HG03565 (cell line): ENCODE measurements around the gene TTC38.

Source experiments
- ATAC-seq: cut with Tn5 transposase; IDR thresholded peaks from one replicate; pipeline ENCODE4 v1.9.1; 2021; ENCODE audit warnings: mild to moderate bottlenecking, moderate library complexity; ENCODE audit not compliant: unreplicated experiment

Gene TTC38

DNA sequence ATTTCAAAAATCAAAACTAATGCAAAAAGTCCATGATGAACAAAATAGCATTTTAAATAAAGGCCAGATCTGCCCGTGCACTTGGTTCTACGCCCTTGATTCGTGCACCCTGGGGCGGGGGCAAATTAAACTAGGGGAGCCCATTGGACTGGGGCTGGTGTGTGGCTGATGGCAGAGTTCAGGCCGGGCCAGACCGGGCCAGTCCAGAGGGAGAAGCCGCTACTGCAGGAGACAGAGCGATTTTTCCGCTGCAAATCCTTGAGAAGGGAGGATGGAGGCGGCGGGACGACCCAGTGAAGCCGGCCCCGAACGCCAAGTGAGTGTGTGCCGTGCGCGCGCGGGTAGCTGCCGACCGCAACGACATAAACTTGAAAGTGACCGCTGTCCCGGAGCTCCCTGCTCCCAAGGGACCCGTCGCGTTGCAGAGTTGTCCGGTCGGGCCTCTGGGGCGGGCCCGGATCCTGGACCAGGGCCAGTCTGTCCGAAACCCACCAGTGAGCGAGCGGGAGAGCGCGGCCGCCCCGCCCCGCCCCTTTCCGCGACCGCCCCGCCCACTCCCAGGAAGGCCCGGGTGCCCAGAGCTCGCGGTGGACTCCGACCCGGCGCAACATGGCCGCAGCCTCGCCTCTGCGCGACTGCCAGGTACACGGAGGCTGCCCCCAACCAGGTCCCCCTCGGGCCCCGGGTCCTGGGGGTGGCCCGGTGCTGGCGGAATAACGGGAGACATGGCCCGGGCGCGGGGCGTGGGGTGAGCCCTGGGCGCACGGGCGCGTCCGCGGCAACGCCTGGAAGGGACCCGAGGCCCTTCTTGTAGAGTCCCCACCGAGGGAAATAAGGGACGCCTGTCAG lies at the start of gene TTC38:
TTC38 (plus strand) TSS at position 578 of the 849 bp plus-strand sequence; CDS start at position 610, 32 bp downstream.
- peak; percentile 45 for ATAC-seq

GRCh38 chr22:46219636-46220035 lies 48.2 kb upstream of the TTC38 start:
- no peak for ATAC-seq

DNA sequence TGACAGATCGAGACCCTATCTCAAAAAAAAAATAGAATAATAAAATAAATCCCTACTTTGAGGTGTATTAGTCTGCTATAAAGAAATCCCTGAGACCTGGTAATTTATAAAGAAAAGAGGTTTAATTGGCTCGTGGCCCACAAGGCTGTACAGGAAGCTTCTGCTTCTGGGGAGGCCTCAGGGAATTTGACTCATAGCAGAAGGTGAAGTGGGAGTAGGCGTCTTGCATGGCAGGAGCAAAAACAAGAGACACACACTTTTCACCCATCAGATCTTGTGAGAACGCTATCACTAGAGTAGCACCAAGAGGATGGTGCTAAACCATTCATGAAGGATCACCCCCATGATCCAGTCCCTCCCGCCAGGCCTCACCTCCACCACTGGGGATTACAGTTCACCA lies 46.9 kb upstream of the TTC38 start:
- ATAC-seq, result no peak

GRCh38 chr22:46224044-46224897 lies 43.5 kb upstream of the TTC38 start:
- ATAC-seq, result no peak

DNA sequence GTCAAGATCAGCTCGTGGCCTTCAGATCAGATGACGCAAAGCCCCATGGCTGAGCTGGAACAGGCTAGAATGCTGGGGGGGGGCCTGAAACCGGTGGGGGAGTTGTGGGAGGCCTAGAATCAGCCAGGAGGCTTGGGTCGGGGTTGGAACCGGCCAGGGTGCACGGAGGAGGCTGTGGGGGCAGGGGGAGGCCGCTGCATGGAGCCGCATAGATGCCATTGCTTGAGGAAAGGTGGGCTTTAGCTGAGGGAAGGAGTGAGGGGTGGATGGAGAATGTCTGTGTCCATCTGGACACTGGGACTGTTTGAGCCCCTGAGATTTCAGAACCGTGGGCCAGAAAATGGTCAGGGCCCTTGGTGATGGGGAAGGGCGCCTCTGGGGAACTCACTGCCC lies 42.9 kb upstream of the TTC38 start:
- ATAC-seq, result no peak

DNA sequence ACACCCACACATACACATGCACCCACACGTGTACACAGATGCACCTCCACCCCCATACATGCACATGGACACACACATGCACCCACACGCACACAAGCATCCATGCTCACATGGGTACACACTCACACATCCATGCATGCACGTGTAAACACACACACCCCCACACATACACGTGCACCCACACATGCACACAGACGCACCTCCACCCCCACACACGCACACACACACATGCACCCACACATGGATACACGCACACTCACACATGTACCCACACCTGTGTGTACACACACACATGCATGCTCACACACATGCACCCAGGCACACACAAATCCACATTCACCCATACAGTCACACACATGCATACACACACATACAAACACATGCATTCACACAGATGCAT lies 42.2 kb upstream of the TTC38 start:
- ATAC-seq, result no peak

DNA sequence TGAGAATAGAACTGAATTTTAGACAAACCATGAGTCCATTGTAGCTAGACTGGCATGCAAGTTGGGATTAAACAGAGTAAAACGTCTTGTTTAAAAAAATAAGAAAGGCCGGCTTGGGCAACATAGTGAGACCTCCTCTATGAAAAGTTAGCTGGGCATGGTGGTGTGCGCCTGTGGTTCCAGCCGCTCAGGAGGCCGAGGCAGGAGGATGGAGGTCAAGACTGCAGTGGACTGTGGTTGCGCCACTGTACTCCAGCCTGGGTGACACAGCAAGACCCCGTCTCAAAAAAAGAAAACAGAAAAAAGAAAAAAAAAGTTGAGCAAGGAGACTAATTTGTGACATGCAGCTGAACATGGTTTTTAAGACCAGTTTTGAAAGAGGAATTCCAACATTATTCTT lies 41.2 kb upstream of the TTC38 start:
- no peak for ATAC-seq

- no peak for ATAC-seq
These were observed 38.1 kb upstream of the TTC38 start for GRCh38 chr22:46229701-46230100.

- ATAC-seq, result no peak
These were observed 37.4 kb upstream of the TTC38 start for GRCh38 chr22:46230262-46230901.

- no peak for ATAC-seq
These were observed 34.6 kb upstream of the TTC38 start for GRCh38 chr22:46233231-46233630.

DNA sequence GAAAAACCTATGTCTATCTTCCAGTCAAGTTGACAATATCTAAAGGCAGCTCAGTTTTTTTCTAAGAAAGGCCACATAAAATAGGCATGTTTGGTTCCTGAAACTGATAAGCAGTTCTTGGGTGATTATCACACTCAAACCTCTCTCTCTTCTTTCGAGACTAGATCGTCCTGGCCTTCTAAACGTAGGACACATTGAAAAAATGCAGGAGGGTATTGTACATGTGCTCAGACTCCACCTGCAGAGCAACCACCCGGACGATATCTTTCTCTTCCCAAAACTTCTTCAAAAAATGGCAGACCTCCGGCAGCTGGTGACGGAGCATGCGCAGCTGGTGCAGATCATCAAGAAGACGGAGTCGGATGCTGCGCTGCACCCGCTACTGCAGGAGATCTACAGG lies 32.8 kb upstream of the TTC38 start:
- ATAC-seq, result no peak

- ATAC-seq, result no peak
These were observed 30.2 kb upstream of the TTC38 start for GRCh38 chr22:46237453-46238124.

- ATAC-seq, result no peak
These were observed 29.3 kb upstream of the TTC38 start for GRCh38 chr22:46238541-46238940.

DNA sequence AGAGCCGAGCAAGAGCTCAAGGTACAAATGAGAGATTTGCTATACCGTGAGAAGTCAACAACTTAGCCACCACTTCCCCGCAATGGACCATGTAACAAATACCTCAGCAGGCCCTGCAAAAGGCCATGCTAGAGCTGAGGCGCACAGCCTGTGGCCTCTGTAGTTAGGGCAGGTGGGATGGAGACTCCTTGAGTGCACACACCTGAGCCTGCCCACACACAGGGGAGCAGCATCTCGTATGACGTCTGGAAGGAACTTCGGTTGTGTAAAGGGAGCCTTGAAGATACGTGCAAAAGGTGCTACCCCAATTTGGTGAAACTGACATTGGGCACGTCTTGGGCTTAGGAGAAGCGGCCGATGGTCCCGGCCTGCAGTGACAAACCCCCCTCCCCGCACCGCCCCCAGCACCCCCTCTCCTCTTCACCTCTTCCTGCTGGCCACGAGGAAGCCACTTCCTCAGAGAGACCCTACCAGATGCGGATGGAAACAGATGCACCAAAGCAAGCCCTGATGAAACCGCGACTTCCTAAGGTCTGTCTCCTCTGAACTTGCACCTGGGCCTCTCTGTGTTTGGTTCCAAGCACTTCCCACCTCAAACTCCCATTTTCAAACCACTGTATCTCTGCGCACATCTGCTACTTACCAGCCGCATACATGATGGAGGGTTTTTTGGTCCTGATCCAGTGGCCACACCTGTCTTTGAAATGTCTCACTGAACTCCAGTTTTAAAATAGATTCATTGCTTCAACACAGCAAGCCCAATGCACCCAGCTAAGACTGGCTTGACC lies 28.4 kb upstream of the TTC38 start:
- no peak for ATAC-seq

DNA sequence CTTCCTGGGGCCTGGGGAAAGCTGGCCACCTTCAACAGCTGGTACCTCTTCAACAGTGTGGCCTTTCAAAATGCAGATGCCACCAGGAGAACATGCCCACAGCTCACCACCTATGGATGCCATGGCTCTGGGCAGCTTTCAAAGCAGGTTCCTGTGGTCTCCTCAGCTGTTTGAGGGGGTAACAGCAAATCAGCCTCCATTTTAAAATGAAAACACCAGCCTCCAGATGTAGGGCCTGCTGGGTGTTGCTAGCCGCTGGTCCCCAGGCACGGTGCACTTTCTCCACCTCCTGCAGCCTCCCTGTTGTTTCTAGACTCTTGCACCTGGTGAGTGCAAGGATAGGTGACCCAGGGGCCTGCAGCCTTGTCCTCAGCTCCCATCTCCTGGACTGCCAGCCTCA lies 27.7 kb upstream of the TTC38 start:
- no peak for ATAC-seq

GRCh38 chr22:46240506-46240905 lies 27.3 kb upstream of the TTC38 start:
- no peak for ATAC-seq

DNA sequence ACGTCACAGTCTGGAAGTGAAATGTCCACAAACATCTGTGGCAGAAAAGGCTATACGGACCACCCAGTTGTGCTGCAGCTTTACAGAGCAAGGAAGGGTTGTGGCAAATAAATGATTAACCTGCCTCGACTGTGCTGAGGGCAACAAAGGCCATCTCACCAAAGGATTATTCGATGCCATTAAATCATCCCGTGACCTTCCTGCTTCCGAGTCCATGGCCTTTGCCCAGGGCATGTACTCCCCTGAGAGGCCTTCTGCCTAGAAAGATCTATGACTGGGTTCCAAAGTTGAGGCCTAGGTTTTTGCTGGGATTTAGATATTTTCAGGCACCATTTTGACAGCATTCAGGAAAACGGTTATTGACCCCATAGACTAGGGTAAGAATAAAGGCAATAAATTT lies 26.9 kb upstream of the TTC38 start:
- no peak for ATAC-seq

DNA sequence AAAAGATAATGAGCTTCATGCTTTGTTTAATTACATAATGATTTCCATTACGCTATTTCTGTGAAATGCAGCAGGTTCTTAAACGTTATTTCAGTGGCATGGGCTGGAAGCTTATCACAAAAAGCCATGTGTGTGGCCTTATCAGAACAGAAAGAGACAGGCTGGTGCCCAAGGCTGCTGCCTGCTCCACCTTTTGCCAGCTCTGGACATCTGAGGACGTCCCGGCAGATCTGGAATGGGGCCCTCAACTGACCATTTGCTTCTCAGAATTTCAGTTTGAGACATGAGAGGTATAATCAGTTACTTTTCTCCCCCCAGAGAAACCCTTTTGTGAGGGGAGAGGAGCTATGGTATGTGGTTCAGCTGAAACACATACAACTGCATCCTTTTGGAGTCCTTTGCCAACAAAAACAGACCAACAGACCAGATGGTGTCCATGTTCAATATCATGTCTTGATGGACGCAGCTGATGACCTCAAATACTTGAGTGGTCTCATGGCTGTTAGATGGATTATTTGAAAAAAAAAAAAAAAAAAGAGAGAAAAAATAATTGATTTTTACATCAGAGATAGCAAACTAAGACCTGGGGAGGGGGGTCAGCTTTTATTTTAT lies 26.3 kb upstream of the TTC38 start:
- ATAC-seq, result no peak

- no peak for ATAC-seq
These were observed 25.7 kb upstream of the TTC38 start for GRCh38 chr22:46242076-46242475.

DNA sequence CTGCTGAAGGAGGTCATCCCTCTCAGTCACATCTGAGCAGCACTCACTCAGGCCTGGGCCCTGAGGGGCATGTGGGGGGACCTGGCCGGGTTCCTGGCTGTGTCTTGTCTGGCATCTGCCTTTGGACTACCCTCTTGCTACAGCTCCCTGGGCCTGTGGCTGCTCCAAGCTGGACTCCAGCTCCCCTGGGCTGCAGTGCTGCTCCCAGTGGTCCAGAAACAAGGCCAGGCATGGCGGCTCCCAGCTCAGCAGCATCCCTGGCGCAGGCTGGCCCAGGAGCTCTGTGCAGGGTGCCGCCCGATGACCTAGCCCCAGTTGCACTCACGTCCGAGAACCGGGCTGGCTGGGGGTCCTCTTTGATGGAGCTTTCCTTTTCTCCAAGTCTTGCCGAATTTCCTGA lies 23.0 kb upstream of the TTC38 start:
- ATAC-seq, result no peak
